Stimulated activated CD4-positive, alpha-beta T cell treated with anti-CD3 and anti-CD28 coated beads, Interleukin-1b, Interleukin-23, amount 100 ng/mL, for 24 hours (primary cell): ENCODE results near the gene DDIT3.
"Not testable (repeated sequence)": the region's sequence is repeated elsewhere in the genome, so short reads cannot be mapped to it uniquely, and the experiment has no call there.

ENCODE experiments used
- DNase-seq, 4 experiments: peaks; one replicate each; pipeline ENCODE4 v3.0.0-alpha.2; 2020; ENCODE audit warnings: low read depth in 4 of 4, low spot score in 1 of 4

DDIT3 gene

GRCh38 chr12:57526477-57527126 lies 6.3 kb upstream of the DDIT3 start:
- DNase-seq, result no peak

GRCh38 chr12:57525615-57526383 lies 5.5 kb upstream of the DDIT3 start:
- DNase-seq, result no peak

GRCh38 chr12:57524814-57525614 lies 4.7 kb upstream of the DDIT3 start:
- DNase-seq, result no peak

- no peak for DNase-seq
These were observed 3.6 kb upstream of the DDIT3 start for GRCh38 chr12:57523706-57524614.

- peak in 1 of 4 experiments; percentile 21 for DNase-seq
These were observed 2.8 kb upstream of the DDIT3 start for GRCh38 chr12:57522887-57523705.

- peak; percentile 69 to 87 (median 76) for DNase-seq
These were observed 1.9 kb upstream of the DDIT3 start, which contains the start of gene MBD6 for GRCh38 chr12:57522011-57522886. Gene MBD6 (plus strand): TSS chr12:57522824. CDS start chr12:57524304, 1,480 bp downstream.

GRCh38 chr12:57521525-57522010 lies 1.3 kb upstream of the DDIT3 start:
- peak in 1 of 4 experiments; percentile 16 for DNase-seq

- DNase-seq, result no peak
These were observed 590 bp downstream of the DDIT3 start for GRCh38 chr12:57519796-57520052.

GRCh38 chr12:57518920-57519795 lies 1.2 kb downstream of the DDIT3 start:
- no peak for DNase-seq

- DNase-seq, result no peak
These were observed 2.0 kb downstream of the DDIT3 start for GRCh38 chr12:57518176-57518919.

- DNase-seq, result not testable (repeated sequence)
These were observed 2.6 kb downstream of the DDIT3 start for GRCh38 chr12:57517718-57518117.

GRCh38 chr12:57517187-57517586 lies 3.1 kb downstream of the DDIT3 start:
- no peak for DNase-seq

- DNase-seq, result no peak
These were observed 3.6 kb downstream of the DDIT3 start for GRCh38 chr12:57516617-57517153.

- DNase-seq, result no peak
These were observed 4.3 kb downstream of the DDIT3 start for GRCh38 chr12:57515934-57516541.

- DNase-seq, result no peak
These were observed 4.8 kb downstream of the DDIT3 start for GRCh38 chr12:57515408-57515933.

- no peak for DNase-seq
These were observed 5.5 kb downstream of the DDIT3 start for GRCh38 chr12:57514720-57515407.
